D721Med (cell line): ENCODE results near the gene FUCA1.

ENCODE experiments used
- DNase-seq: peaks from one replicate; pipeline ENCODE4 v3.0.0; 2011; ENCODE audit warnings: low spot score; ENCODE audit not compliant: insufficient read length
- FAIRE-seq: peaks from 2 replicates; lab custom pipeline; 2011; peaks lifted over from hg19 to GRCh38; lab: Jason Lieb, UNC
- CTCF ChIP-seq: IDR thresholded peaks from 2 replicates; pipeline ENCODE4 v1.5.1; 2012; ENCODE audit warnings: mild to moderate bottlenecking, control low read depth; ENCODE audit not compliant: insufficient read depth; ENCODE audit errors: missing control alignments

FUCA1 gene

GRCh38 chr1:23797478-23798448 lies 70.3 kb downstream of the FUCA1 start:
- FAIRE-seq, result no peak
- no peak for DNase-seq
- TF ChIP-seq CTCF, result no peak

- no peak for TF ChIP-seq CTCF
- no peak for DNase-seq
- FAIRE-seq, result no peak
Measured at GRCh38 chr1:23796466-23797271, 71.4 kb downstream of the FUCA1 start.

GRCh38 chr1:23795676-23796465 lies 72.2 kb downstream of the FUCA1 start:
- FAIRE-seq, result no peak
- TF ChIP-seq CTCF, result no peak
- no peak for DNase-seq
